ENCODE data around the gene MRPL16.

The MRPL16 gene

DNA sequence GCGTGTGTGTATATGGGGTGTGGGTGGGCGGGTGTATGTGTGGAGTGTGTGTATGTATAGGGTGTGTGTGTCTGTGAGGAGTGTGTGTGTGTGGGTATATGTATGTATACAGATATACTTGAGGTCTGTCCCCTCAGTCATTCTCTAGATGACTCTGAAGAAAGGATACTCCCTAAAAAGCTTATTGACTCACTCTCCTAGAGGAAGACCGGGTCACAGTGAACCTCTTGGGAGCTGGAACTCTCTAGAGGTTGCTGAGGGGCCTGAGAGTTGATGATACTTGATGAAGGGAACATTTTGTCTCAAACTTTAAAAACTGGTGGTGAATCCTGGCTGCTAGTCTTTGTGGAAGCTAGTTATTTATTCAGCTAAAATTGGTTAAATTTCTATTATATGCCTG, 40.3 kb downstream of the MRPL16 start:
- H3K9me3 ChIP-seq (ENCODE audit: control insufficient read depth, insufficient read depth, low read depth, low read length): no peaks in the 10 kb centered on the region
- ChIA-PET CTCF (interaction anchor here (0.8 kb wide), 1 partner anchor 17 kb away, joined by 3 read pairs; no protein-coding TSS in a partner anchor), POLR2A (no interaction called here)
- no peaks in the 10 kb centered on the region for H3K4me1 ChIP-seq (ENCODE audit: control insufficient read depth, insufficient read depth, low read length)
- no peak overlapping the region for H3K4me3 ChIP-seq (ENCODE audit: low read depth, low read length)
- no peak overlapping the region for H3K27ac ChIP-seq (ENCODE audit: extremely low read depth, low read depth, low read length)
- TF ChIP-seq ZNF473 (tag by site-specific recombination; IDR thresholded peaks at IDR 0.05) (no peak), BCL11B (tag by site-specific recombination; IDR thresholded peaks at IDR 0.05; ENCODE audit: low read depth) (no peak), ZNF221 (tag by site-specific recombination; IDR thresholded peaks at IDR 0.05; ENCODE audit: borderline replicate concordance) (no peak), ZNF76 (tag by site-specific recombination; IDR thresholded peaks at IDR 0.05; ENCODE audit: borderline replicate concordance, low read depth) (no peak), KLF7 (tag by site-specific recombination; IDR thresholded peaks at IDR 0.05; ENCODE audit: borderline replicate concordance) (no peak), ZNF341 (tag by site-specific recombination; IDR thresholded peaks at IDR 0.05; ENCODE audit: low read depth) (no peak), ZNF529 (tag by site-specific recombination; IDR thresholded peaks at IDR 0.05; ENCODE audit: insufficient replicate concordance) (no peak), RBAK (tag by site-specific recombination; IDR thresholded peaks at IDR 0.05) (no peak), ZNF585B (tag by site-specific recombination; IDR thresholded peaks at IDR 0.05) (no peak), GFI1B (tag by site-specific recombination; IDR thresholded peaks at IDR 0.05) (no peak), FEZF1 (tag by site-specific recombination; IDR thresholded peaks at IDR 0.05) (no peak), ZNF830 (tag by site-specific recombination; IDR thresholded peaks at IDR 0.05; ENCODE audit: low read depth) (no peak)
- TF ChIP-seq, protein P1, sequence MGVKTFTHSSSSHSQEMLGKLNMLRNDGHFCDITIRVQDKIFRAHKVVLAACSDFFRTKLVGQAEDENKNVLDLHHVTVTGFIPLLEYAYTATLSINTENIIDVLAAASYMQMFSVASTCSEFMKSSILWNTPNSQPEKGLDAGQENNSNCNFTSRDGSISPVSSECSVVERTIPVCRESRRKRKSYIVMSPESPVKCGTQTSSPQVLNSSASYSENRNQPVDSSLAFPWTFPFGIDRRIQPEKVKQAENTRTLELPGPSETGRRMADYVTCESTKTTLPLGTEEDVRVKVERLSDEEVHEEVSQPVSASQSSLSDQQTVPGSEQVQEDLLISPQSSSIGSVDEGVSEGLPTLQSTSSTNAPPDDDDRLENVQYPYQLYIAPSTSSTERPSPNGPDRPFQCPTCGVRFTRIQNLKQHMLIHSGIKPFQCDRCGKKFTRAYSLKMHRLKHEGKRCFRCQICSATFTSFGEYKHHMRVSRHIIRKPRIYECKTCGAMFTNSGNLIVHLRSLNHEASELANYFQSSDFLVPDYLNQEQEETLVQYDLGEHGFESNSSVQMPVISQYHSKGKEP (tag by site-specific recombination; IDR thresholded peaks at IDR 0.05): no peak
- TF ChIP-seq, protein P2, sequence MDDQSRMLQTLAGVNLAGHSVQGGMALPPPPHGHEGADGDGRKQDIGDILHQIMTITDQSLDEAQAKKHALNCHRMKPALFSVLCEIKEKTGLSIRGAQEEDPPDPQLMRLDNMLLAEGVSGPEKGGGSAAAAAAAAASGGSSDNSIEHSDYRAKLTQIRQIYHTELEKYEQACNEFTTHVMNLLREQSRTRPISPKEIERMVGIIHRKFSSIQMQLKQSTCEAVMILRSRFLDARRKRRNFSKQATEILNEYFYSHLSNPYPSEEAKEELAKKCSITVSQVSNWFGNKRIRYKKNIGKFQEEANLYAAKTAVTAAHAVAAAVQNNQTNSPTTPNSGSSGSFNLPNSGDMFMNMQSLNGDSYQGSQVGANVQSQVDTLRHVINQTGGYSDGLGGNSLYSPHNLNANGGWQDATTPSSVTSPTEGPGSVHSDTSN (CRISPR knock-in tag; IDR thresholded peaks at IDR 0.05): no peak
- TF ChIP-seq, protein P3, sequence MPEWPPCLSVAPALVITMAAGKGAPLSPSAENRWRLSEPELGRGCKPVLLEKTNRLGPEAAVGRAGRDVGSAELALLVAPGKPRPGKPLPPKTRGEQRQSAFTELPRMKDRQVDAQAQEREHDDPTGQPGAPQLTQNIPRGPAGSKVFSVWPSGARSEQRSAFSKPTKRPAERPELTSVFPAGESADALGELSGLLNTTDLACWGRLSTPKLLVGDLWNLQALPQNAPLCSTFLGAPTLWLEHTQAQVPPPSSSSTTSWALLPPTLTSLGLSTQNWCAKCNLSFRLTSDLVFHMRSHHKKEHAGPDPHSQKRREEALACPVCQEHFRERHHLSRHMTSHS (tag by site-specific recombination; IDR thresholded peaks at IDR 0.05): no peak
- peaks cover 8 to 17% of the 10 kb centered on the region in 2 experiments; a peak in 2 of 3 replicates for H3K36me3 ChIP-seq (ENCODE audit: control insufficient read depth in 2 of 2, insufficient read depth in 1 of 2, low read length in 2 of 2)

DNA sequence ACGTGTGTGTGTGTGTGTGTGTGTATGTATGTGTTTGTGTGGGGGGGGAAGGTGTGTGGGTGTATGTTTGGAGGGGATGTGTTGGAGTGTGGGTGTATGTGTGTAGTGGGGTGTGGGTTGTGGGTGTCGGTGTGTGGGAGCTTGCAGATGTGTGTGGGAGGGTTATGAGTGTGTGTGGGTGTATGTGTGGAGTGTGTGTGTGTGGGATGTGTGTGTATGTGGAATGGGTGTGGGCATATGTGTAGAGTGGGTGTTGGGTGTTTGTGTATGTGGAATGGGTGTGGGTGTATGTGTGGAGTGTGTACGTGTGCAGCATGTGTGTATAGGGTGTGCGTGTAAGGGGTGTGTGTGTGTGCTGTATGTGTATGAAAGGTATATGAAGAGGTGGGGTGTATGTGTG, 40.8 kb downstream of the MRPL16 start:
- Histone ChIP-seq H3K9me3 (ENCODE audit: control insufficient read depth, insufficient read depth, low read depth, low read length) (no peaks in the 10 kb centered on the region), H3K36me3 (ENCODE audit: control insufficient read depth in 2 of 2, insufficient read depth in 1 of 2, low read length in 2 of 2) (peaks cover 8 to 12% of the 10 kb centered on the region in 2 experiments; a peak in 2 of 3 replicates), H3K4me3 (ENCODE audit: low read depth, low read length) (no peak overlapping the region), H3K4me1 (ENCODE audit: control insufficient read depth, insufficient read depth, low read length) (no peaks in the 10 kb centered on the region), H3K27ac (ENCODE audit: extremely low read depth, low read depth, low read length) (no peak overlapping the region)
- POLR2A ChIA-PET: no interaction called here
- CTCF ChIA-PET: interaction anchor here (0.7 to 0.8 kb wide), 2 partner anchors 12 to 16 kb away, joined by 3 to 4 read pairs; no protein-coding TSS in a partner anchor
- no peak for TF ChIP-seq SCRT1 (tag by site-specific recombination; IDR thresholded peaks at IDR 0.05; ENCODE audit: borderline replicate concordance)
- TF ChIP-seq, protein P4, sequence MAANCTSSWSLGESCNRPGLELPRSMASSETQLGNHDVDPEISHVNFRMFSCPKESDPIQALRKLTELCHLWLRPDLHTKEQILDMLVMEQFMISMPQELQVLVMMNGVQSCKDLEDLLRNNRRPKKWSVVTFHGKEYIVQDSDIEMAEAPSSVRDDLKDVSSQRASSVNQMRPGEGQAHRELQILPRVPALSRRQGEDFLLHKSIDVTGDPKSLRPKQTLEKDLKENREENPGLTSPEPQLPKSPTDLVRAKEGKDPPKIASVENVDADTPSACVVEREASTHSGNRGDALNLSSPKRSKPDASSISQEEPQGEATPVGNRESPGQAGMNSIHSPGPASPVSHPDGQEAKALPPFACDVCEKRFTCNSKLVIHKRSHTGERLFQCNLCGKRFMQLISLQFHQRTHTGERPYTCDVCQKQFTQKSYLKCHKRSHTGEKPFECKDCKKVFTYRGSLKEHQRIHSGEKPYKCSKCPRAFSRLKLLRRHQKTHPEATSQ (tag by site-specific recombination; IDR thresholded peaks at IDR 0.05): no peak
- TF ChIP-seq, protein P5, sequence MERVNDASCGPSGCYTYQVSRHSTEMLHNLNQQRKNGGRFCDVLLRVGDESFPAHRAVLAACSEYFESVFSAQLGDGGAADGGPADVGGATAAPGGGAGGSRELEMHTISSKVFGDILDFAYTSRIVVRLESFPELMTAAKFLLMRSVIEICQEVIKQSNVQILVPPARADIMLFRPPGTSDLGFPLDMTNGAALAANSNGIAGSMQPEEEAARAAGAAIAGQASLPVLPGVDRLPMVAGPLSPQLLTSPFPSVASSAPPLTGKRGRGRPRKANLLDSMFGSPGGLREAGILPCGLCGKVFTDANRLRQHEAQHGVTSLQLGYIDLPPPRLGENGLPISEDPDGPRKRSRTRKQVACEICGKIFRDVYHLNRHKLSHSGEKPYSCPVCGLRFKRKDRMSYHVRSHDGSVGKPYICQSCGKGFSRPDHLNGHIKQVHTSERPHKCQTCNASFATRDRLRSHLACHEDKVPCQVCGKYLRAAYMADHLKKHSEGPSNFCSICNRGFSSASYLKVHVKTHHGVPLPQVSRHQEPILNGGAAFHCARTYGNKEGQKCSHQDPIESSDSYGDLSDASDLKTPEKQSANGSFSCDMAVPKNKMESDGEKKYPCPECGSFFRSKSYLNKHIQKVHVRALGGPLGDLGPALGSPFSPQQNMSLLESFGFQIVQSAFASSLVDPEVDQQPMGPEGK (tag by site-specific recombination; IDR thresholded peaks at IDR 0.05): no peak
- peak; percentile 100 for TF ChIP-seq EGR2 (tag by site-specific recombination; IDR thresholded peaks at IDR 0.05; ENCODE audit: low read depth)
- TF ChIP-seq, protein P6, sequence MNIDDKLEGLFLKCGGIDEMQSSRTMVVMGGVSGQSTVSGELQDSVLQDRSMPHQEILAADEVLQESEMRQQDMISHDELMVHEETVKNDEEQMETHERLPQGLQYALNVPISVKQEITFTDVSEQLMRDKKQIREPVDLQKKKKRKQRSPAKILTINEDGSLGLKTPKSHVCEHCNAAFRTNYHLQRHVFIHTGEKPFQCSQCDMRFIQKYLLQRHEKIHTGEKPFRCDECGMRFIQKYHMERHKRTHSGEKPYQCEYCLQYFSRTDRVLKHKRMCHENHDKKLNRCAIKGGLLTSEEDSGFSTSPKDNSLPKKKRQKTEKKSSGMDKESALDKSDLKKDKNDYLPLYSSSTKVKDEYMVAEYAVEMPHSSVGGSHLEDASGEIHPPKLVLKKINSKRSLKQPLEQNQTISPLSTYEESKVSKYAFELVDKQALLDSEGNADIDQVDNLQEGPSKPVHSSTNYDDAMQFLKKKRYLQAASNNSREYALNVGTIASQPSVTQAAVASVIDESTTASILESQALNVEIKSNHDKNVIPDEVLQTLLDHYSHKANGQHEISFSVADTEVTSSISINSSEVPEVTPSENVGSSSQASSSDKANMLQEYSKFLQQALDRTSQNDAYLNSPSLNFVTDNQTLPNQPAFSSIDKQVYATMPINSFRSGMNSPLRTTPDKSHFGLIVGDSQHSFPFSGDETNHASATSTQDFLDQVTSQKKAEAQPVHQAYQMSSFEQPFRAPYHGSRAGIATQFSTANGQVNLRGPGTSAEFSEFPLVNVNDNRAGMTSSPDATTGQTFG (tag by site-specific recombination; IDR thresholded peaks at IDR 0.05; ENCODE audit: borderline replicate concordance): no peak
- no peak for TF ChIP-seq ZEB2 (tag by site-specific recombination; IDR thresholded peaks at IDR 0.05)
- TF ChIP-seq, protein P7, sequence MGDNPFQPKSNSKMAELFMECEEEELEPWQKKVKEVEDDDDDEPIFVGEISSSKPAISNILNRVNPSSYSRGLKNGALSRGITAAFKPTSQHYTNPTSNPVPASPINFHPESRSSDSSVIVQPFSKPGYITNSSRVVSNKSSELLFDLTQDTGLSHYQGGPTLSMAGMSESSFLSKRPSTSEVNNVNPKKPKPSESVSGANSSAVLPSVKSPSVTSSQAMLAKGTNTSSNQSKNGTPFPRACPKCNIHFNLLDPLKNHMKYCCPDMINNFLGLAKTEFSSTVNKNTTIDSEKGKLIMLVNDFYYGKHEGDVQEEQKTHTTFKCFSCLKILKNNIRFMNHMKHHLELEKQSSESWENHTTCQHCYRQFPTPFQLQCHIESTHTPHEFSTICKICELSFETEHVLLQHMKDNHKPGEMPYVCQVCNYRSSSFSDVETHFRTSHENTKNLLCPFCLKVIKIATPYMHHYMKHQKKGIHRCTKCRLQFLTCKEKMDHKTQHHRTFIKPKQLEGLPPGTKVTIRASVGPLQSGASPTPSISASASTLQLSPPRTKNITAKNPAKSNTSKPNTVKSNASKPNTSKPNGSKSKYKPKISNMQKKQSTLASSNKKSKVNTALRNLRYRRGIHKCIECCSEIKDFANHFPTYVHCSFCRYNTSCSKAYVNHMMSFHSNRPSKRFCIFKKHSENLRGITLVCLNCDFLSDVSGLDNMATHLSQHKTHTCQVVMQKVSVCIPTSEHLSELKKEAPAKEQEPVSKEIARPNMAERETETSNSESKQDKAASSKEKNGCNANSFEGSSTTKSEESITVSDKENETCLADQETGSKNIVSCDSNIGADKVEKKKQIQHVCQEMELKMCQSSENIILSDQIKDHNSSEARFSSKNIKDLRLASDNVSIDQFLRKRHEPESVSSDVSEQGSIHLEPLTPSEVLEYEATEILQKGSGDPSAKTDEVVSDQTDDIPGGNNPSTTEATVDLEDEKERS (tag by site-specific recombination; IDR thresholded peaks at IDR 0.05): no peak

All from HEK293 (cell line).